Activated T-helper 17 cell treated with anti-CD3 and anti-CD28 coated beads, Interleukin-2, amount 50 U/mL, for 72 hours (primary cell): ENCODE measurements around the gene KIAA0040. TPM values are rescaled to one million over a fixed set of nuclear protein-coding genes. Genes with fewer than 3 reads are reported as not detected.

Experiments used
- total RNA-seq, 2 donors: library from RNA; stranded (reverse); gene quantifications; one replicate each; pipeline ENCODE4 v1.2.3, GENCODE V29; 2022

Gene KIAA0040
- total RNA-seq, 2 donors from 2014 or later, result 34.8 to 39.4 TPM

Other genes with a start within 250 kb of the KIAA0040 start
- 100 to 1,000 TPM; 289 to 427 TPM for gene CACYBP, start 192.8 kb downstream of the KIAA0040 start, total RNA-seq
- 10 to 100 TPM; 25.0 to 31.5 TPM for gene MRPS14, start 169.4 kb downstream of the KIAA0040 start, total RNA-seq
- not detected for gene TNN, start 124.9 kb downstream of the KIAA0040 start, total RNA-seq